Hypothalamus (tissue), 51 donors: ENCODE measurements around the gene MACROD2.
"Not testable (repeated sequence)": the region's sequence is repeated elsewhere in the genome, so short reads cannot be mapped to it uniquely, and the experiment has no call there.

Source experiments
- DNase-seq, 51 donors: peaks; one replicate each; lab custom pipeline; 2025; lab: John Stamatoyannopoulos, UW

Gene MACROD2

GRCh38 chr20:15339264-15339663 lies 1343.9 kb downstream of the MACROD2 start:
- peak in 1 of 51 donors; percentile 5 for DNase-seq

- DNase-seq: no peak
Measured at GRCh38 chr20:15342991-15343523, 1347.7 kb downstream of the MACROD2 start.

- DNase-seq: no peak
Measured at GRCh38 chr20:15345287-15345686, 1350.0 kb downstream of the MACROD2 start.

- DNase-seq: no peak
Measured at GRCh38 chr20:15346657-15347280, 1351.5 kb downstream of the MACROD2 start.

- no peak for DNase-seq
Measured at GRCh38 chr20:15359056-15359455, 1363.7 kb downstream of the MACROD2 start.

- no peak for DNase-seq
Measured at GRCh38 chr20:15362849-15363248, 1367.5 kb downstream of the MACROD2 start.

- DNase-seq: no peak
Measured at GRCh38 chr20:15364781-15365180, 1369.5 kb downstream of the MACROD2 start.

GRCh38 chr20:15370370-15370769 lies 1375.1 kb downstream of the MACROD2 start:
- no peak for DNase-seq

- no peak for DNase-seq
Measured at GRCh38 chr20:15374682-15375081, 1379.4 kb downstream of the MACROD2 start.

- no peak for DNase-seq
Measured at GRCh38 chr20:15375836-15376235, 1380.5 kb downstream of the MACROD2 start.

- not testable (repeated sequence) for DNase-seq
Measured at GRCh38 chr20:15377603-15378002, 1382.3 kb downstream of the MACROD2 start.

GRCh38 chr20:15378151-15378550 lies 1382.8 kb downstream of the MACROD2 start:
- no peak for DNase-seq

GRCh38 chr20:15379681-15380296 lies 1384.5 kb downstream of the MACROD2 start:
- no peak for DNase-seq

GRCh38 chr20:15380770-15381169 lies 1385.5 kb downstream of the MACROD2 start:
- DNase-seq: no peak

- DNase-seq: no peak
Measured at GRCh38 chr20:15387228-15387627, 1391.9 kb downstream of the MACROD2 start.

GRCh38 chr20:15395457-15395856 lies 1400.1 kb downstream of the MACROD2 start:
- no peak for DNase-seq

- no peak for DNase-seq
Measured at GRCh38 chr20:15396026-15396425, 1400.7 kb downstream of the MACROD2 start.

- no peak for DNase-seq
Measured at GRCh38 chr20:15396900-15397299, 1401.6 kb downstream of the MACROD2 start.

GRCh38 chr20:15399781-15400180 lies 1404.5 kb downstream of the MACROD2 start:
- DNase-seq: no peak

GRCh38 chr20:15406072-15406471 lies 1410.8 kb downstream of the MACROD2 start:
- no peak for DNase-seq

GRCh38 chr20:15411781-15412180 lies 1416.5 kb downstream of the MACROD2 start:
- no peak for DNase-seq

- no peak for DNase-seq
Measured at GRCh38 chr20:15415908-15416307, 1420.6 kb downstream of the MACROD2 start.
